ENCODE data around the gene MLH1. TPM values are rescaled to one million over a fixed set of nuclear protein-coding genes. Genes with fewer than 3 reads are reported as not detected.
"Not testable (repeated sequence)": the region's sequence is repeated elsewhere in the genome, so short reads cannot be mapped to it uniquely, and the experiment has no call there.

Gene MLH1
- total and polyA plus RNA-seq, 2 donors from 2014 or later, result 22.9 to 29.2 TPM

GRCh38 chr3:37052860-37053259 is 59.5 kb downstream of the MLH1 start:
- intact Hi-C loops (cut with DNase I), result no loop called here
- H3K27ac ChIP-seq (ENCODE audit: low read depth in 2 of 2, low read length in 2 of 2), result no peak overlapping the region
- H3K4me3 ChIP-seq (ENCODE audit: low read length in 3 of 3), result no peak overlapping the region
- H3K9me3 ChIP-seq (ENCODE audit: control insufficient read depth in 2 of 3, insufficient read depth in 1 of 3, low read length in 3 of 3), result no peaks in the 10 kb centered on the region
- peaks cover 5 to 59% (median 40%) of the 10 kb centered on the region in 3 donors for H3K36me3 ChIP-seq (ENCODE audit: control insufficient read depth in 2 of 3, insufficient read depth in 3 of 3, low read length in 3 of 3)
- TF ChIP-seq, protein P1, sequence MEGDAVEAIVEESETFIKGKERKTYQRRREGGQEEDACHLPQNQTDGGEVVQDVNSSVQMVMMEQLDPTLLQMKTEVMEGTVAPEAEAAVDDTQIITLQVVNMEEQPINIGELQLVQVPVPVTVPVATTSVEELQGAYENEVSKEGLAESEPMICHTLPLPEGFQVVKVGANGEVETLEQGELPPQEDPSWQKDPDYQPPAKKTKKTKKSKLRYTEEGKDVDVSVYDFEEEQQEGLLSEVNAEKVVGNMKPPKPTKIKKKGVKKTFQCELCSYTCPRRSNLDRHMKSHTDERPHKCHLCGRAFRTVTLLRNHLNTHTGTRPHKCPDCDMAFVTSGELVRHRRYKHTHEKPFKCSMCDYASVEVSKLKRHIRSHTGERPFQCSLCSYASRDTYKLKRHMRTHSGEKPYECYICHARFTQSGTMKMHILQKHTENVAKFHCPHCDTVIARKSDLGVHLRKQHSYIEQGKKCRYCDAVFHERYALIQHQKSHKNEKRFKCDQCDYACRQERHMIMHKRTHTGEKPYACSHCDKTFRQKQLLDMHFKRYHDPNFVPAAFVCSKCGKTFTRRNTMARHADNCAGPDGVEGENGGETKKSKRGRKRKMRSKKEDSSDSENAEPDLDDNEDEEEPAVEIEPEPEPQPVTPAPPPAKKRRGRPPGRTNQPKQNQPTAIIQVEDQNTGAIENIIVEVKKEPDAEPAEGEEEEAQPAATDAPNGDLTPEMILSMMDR (IDR thresholded peaks at IDR 0.05; ENCODE audit: borderline replicate concordance, extremely low read depth, insufficient read depth), result no peak
- peaks cover 0 to 2% (median 0%) of the 10 kb centered on the region in 3 donors for H3K4me1 ChIP-seq (ENCODE audit: control insufficient read depth in 2 of 3, insufficient read depth in 2 of 3, low read depth in 1 of 3, low read length in 3 of 3)
- H3K27me3 ChIP-seq (ENCODE audit: control insufficient read depth, insufficient read depth, low read length), result no peaks in the 10 kb centered on the region
- H3K9ac ChIP-seq (ENCODE audit: low read length in 3 of 3), result no peak overlapping the region
- no peak for DNase-seq
- no peak for FAIRE-seq

DNA sequence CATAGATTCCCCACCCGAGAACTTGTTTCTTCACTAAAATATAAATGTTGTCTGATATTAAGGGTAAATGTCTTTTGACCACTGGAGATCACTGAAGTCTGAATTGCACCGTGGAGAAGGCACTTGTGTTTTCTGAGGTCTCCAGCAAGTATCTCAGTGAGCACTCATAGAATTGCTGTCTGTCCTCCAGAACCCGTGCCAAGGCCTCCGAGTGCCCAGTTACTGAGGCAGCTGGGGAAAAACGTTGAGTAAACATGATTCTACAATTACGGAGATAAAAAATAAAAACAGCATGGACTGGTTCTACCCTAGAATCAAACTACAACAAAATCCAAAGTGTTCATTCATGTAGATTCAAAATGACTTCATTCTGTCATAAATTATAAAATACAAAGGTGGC is 60.0 kb downstream of the MLH1 start:
- DNase-seq, result no peak
- H3K9me3 ChIP-seq (ENCODE audit: control insufficient read depth in 2 of 3, insufficient read depth in 1 of 3, low read length in 3 of 3), result no peaks in the 10 kb centered on the region
- TF ChIP-seq, protein P1 (IDR thresholded peaks at IDR 0.05; ENCODE audit: borderline replicate concordance, extremely low read depth, insufficient read depth), result no peak
- no peak overlapping the region for H3K4me3 ChIP-seq (ENCODE audit: low read length in 3 of 3)
- no peak overlapping the region for H3K27ac ChIP-seq (ENCODE audit: low read depth in 2 of 2, low read length in 2 of 2)
- H3K36me3 ChIP-seq (ENCODE audit: control insufficient read depth in 2 of 3, insufficient read depth in 3 of 3, low read length in 3 of 3), result peaks cover 5 to 59% (median 41%) of the 10 kb centered on the region in 3 donors
- FAIRE-seq, result no peak
- H3K4me1 ChIP-seq (ENCODE audit: control insufficient read depth in 2 of 3, insufficient read depth in 2 of 3, low read depth in 1 of 3, low read length in 3 of 3), result peaks cover 0 to 2% (median 0%) of the 10 kb centered on the region in 3 donors
- intact Hi-C loops (cut with DNase I), result no loop called here
- H3K9ac ChIP-seq (ENCODE audit: low read length in 3 of 3), result no peak overlapping the region
- H3K27me3 ChIP-seq (ENCODE audit: control insufficient read depth, insufficient read depth, low read length), result no peaks in the 10 kb centered on the region

- Histone ChIP-seq H3K4me1 (ENCODE audit: control insufficient read depth in 2 of 3, insufficient read depth in 2 of 3, low read depth in 1 of 3, low read length in 3 of 3) (peaks cover 0 to 2% (median 0%) of the 10 kb centered on the region in 3 donors), H3K27ac (ENCODE audit: low read depth in 2 of 2, low read length in 2 of 2) (no peak overlapping the region), H3K27me3 (ENCODE audit: control insufficient read depth, insufficient read depth, low read length) (no peaks in the 10 kb centered on the region), H3K9me3 (ENCODE audit: control insufficient read depth in 2 of 3, insufficient read depth in 1 of 3, low read length in 3 of 3) (no peaks in the 10 kb centered on the region), H3K36me3 (ENCODE audit: control insufficient read depth in 2 of 3, insufficient read depth in 3 of 3, low read length in 3 of 3) (peaks cover 1 to 59% (median 39%) of the 10 kb centered on the region in 3 donors), H3K9ac (ENCODE audit: low read length in 3 of 3) (no peak overlapping the region), H3K4me3 (ENCODE audit: low read length in 3 of 3) (no peak overlapping the region)
- intact Hi-C loops (cut with DNase I), result no loop called here
- TF ChIP-seq, protein P1 (IDR thresholded peaks at IDR 0.05; ENCODE audit: borderline replicate concordance, extremely low read depth, insufficient read depth), result no peak
- FAIRE-seq (no peak), DNase-seq (no peak)
Measured at GRCh38 chr3:37053753-37054152, 60.4 kb downstream of the MLH1 start.

DNA sequence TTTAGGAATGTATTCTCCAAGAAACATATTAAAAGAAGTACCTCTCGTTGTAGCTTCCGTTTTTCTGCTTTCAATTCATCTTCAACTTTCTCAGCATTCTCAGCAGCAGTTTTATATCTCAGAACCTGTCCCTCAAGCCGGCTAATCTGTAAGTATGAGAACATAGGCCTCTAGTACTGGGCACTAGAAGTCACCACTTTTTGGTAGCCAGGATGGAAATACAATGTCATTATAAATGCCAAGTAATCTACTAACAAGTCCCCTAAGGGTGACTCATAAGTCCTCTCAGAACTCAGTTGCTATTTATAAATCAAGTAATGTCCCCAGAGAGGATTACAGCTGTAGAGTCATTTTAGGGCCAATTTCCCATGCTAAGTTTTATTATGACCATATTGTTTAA is 61.1 kb downstream of the MLH1 start:
- Histone ChIP-seq H3K4me1 (ENCODE audit: control insufficient read depth in 2 of 3, insufficient read depth in 2 of 3, low read depth in 1 of 3, low read length in 3 of 3) (peaks cover 0 to 2% (median 0%) of the 10 kb centered on the region in 3 donors), H3K27me3 (ENCODE audit: control insufficient read depth, insufficient read depth, low read length) (no peaks in the 10 kb centered on the region), H3K4me3 (ENCODE audit: low read length in 3 of 3) (no peak overlapping the region), H3K36me3 (ENCODE audit: control insufficient read depth in 2 of 3, insufficient read depth in 3 of 3, low read length in 3 of 3) (peaks cover 0 to 55% (median 37%) of the 10 kb centered on the region in 3 donors), H3K9me3 (ENCODE audit: control insufficient read depth in 2 of 3, insufficient read depth in 1 of 3, low read length in 3 of 3) (no peaks in the 10 kb centered on the region), H3K27ac (ENCODE audit: low read depth in 2 of 2, low read length in 2 of 2) (no peak overlapping the region), H3K9ac (ENCODE audit: low read length in 3 of 3) (no peak overlapping the region)
- intact Hi-C loops (cut with DNase I), result no loop called here
- TF ChIP-seq, protein P1 (IDR thresholded peaks at IDR 0.05; ENCODE audit: borderline replicate concordance, extremely low read depth, insufficient read depth), result no peak
- FAIRE-seq (no peak), DNase-seq (no peak)

DNA sequence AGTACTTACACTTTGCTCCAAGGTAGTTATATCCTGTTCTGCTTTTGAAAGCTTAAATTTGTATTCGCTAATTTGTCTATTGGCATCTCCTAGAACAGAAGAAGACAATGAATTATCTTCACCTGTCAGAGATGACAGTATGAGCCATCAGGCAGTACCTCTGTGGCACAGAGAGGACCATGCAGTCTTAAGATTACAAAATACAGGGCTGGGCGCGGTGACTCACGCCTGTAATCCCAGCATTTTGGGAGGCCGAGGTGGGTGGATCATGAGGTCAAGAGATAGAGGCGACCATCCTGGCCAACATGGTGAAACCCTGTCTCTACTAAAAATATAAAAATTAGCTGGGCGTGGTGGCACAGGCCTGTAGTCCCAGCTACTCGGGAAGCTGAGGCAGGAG is 61.8 kb downstream of the MLH1 start:
- peaks cover 2 to 49% (median 32%) of the 10 kb centered on the region in 3 donors for H3K36me3 ChIP-seq (ENCODE audit: control insufficient read depth in 2 of 3, insufficient read depth in 3 of 3, low read length in 3 of 3)
- intact Hi-C loops (cut with DNase I); H3K27ac ChIP-seq (ENCODE audit: low read depth in 2 of 2, low read length in 2 of 2); H3K27me3 ChIP-seq (ENCODE audit: control insufficient read depth, insufficient read depth, low read length); H3K4me1 ChIP-seq (ENCODE audit: control insufficient read depth in 2 of 3, insufficient read depth in 2 of 3, low read depth in 1 of 3, low read length in 3 of 3); H3K9ac ChIP-seq (ENCODE audit: low read length in 3 of 3); DNase-seq; H3K9me3 ChIP-seq (ENCODE audit: control insufficient read depth in 2 of 3, insufficient read depth in 1 of 3, low read length in 3 of 3); FAIRE-seq; H3K4me3 ChIP-seq (ENCODE audit: low read length in 3 of 3): not testable (repeated sequence)

Data from kidney (tissue), 14 donors.